Natural killer cell (primary cell): ENCODE results near the gene MAP3K14. TPM values are rescaled to one million over a fixed set of nuclear protein-coding genes. Genes with fewer than 3 reads are reported as not detected.

Experiments
- ATAC-seq, 3 donors: fragments of 150-1000 bp in 2 of 3; fragments of 200-7000 bp in 1 of 3; cut with Tn5 transposase; 1 replicate in 1 of 3; 2 replicates in 2 of 3; pipeline ENCODE4 v1.10.0; 2021; ENCODE audit warnings: mild to moderate bottlenecking in 2 of 3, moderate library complexity in 2 of 3
- DNase-seq, 2 donors: peaks; one replicate each; pipeline versions ENCODE4 v3.0.0 to v3.0.0-alpha.2; 2013 to 2021; ENCODE audit warnings: mixed read lengths in 1 of 2
- H3K27ac ChIP-seq: one replicate; pipeline ENCODE4 v1.5.1; 2013; ENCODE audit warnings: mild to moderate bottlenecking, low read length
- H3K27me3 ChIP-seq: one replicate; pipeline ENCODE4 v1.6.1; 2013; ENCODE audit warnings: low read length; ENCODE audit not compliant: control insufficient read depth, insufficient read depth
- H3K36me3 ChIP-seq: one replicate; pipeline ENCODE4 v1.6.1; 2013; ENCODE audit warnings: low read length; ENCODE audit not compliant: control insufficient read depth, insufficient read depth
- H3K4me1 ChIP-seq: one replicate; pipeline ENCODE4 v1.6.1; 2013; ENCODE audit warnings: low read length; ENCODE audit not compliant: control insufficient read depth, insufficient read depth
- H3K4me3 ChIP-seq: one replicate; pipeline ENCODE4 v1.5.1; 2013; ENCODE audit warnings: low read length
- H3K9me3 ChIP-seq: one replicate; pipeline ENCODE4 v1.6.1; 2013; ENCODE audit warnings: low read length; ENCODE audit not compliant: control insufficient read depth, insufficient read depth
- H3K27ac Mint-ChIP-seq, 2 donors: one replicate each; pipeline ENCODE4 v1.8.0; 2022; ENCODE audit warnings: mild to moderate bottlenecking in 2 of 2, mixed read lengths in 2 of 2, moderate library complexity in 1 of 2
- H3K27me3 Mint-ChIP-seq, 2 donors: one replicate each; pipeline ENCODE4 v1.8.0; 2022; ENCODE audit warnings: low read depth in 2 of 2, mixed read lengths in 2 of 2
- H3K36me3 Mint-ChIP-seq: one replicate; pipeline ENCODE4 v1.8.0; 2022; ENCODE audit warnings: mixed read lengths
- H3K4me1 Mint-ChIP-seq, 2 donors: one replicate each; pipeline ENCODE4 v1.8.0; 2022; ENCODE audit warnings: mixed read lengths in 2 of 2
- H3K4me3 Mint-ChIP-seq: one replicate; pipeline ENCODE4 v1.8.0; 2022; ENCODE audit warnings: mild to moderate bottlenecking, moderate library complexity, mixed read lengths
- H3K9me3 Mint-ChIP-seq, 2 donors: one replicate each; pipeline ENCODE4 v1.8.0; 2022; ENCODE audit warnings: mixed read lengths in 2 of 2
- CTCF ChIP-seq: fragments of 200-600 bp; IDR thresholded peaks from one replicate; pipeline ENCODE4 v1.8.0; 2022; ENCODE audit warnings: antibody characterized with exemption
- WGBS: methylation state at CpG from one replicate; pipeline ENCODE4 v1.1.7; 2013; ENCODE audit warnings: missing lambda C conversion rate; ENCODE audit not compliant: insufficient coverage; 5-methylcytosine and 5-hydroxymethylcytosine counted together
- intact Hi-C: fragments of 100-400 bp; cut with micrococcal nuclease; formaldehyde crosslinking; loops from one replicate; pipeline ENCODE4 v1.14.2; 2022
- total RNA-seq, 4 donors: library from RNA; stranded (reverse); fragments of 120-200 nt in 1 of 4; gene quantifications; one replicate each; pipeline versions ENCODE4 v1.2.3 to v1.2.4, GENCODE V29; 2013 to 2022

MAP3K14 gene
- total RNA-seq, 3 donors from 2014 or later (not counting 1 experiment from before 2014, with no cell fraction given) = 28.0 to 31.9 (median 31.6) TPM

GRCh38 chr17:45294506-45294905 lies 22.3 kb downstream of the MAP3K14 start:
- ATAC-seq = no peak
- intact Hi-C loops = no loop called here
- Mint-ChIP-seq H3K9me3 (no peaks in the 10 kb centered on the region), H3K27ac (peak overlapping the region in 1 of 2 donors; percentile 21), H3K4me1 (peaks cover 70 to 83% of the 10 kb centered on the region in 2 donors), H3K27me3 (no peaks in the 10 kb centered on the region), H3K4me3 (no peak overlapping the region), H3K36me3 (no peaks in the 10 kb centered on the region)
- no peak for DNase-seq
- peaks cover 69% of the 10 kb centered on the region for H3K4me1 ChIP-seq
- no peak overlapping the region for H3K4me3 ChIP-seq
- H3K27me3 ChIP-seq = no peaks in the 10 kb centered on the region
- no peak overlapping the region for H3K27ac ChIP-seq
- H3K9me3 ChIP-seq = no peaks in the 10 kb centered on the region
- no peak for TF ChIP-seq CTCF
- peaks cover 18% of the 10 kb centered on the region for H3K36me3 ChIP-seq
- 96% methylated on average over 2 of the region's 3 CpGs for WGBS

- Mint-ChIP-seq H3K27ac (peak overlapping the region; percentile 16 to 78), H3K27me3 (no peaks in the 10 kb centered on the region), H3K9me3 (no peaks in the 10 kb centered on the region), H3K4me1 (peaks cover 66 to 74% of the 10 kb centered on the region in 2 donors), H3K36me3 (no peaks in the 10 kb centered on the region), H3K4me3 (no peak overlapping the region)
- 75% methylated on average over 10 of the region's 10 CpGs for WGBS
- no peaks in the 10 kb centered on the region for H3K27me3 ChIP-seq
- peaks cover 24% of the 10 kb centered on the region for H3K36me3 ChIP-seq
- peaks cover 62% of the 10 kb centered on the region for H3K4me1 ChIP-seq
- ATAC-seq = peak; percentile 27 to 61 (median 46)
- H3K9me3 ChIP-seq = no peaks in the 10 kb centered on the region
- DNase-seq = no peak
- TF ChIP-seq CTCF = no peak
- H3K4me3 ChIP-seq = no peak overlapping the region
- no peak overlapping the region for H3K27ac ChIP-seq
- intact Hi-C loops = no loop called here
Observed at GRCh38 chr17:45293413-45294211, 23.2 kb downstream of the MAP3K14 start.

GRCh38 chr17:45292696-45293412 lies 24.0 kb downstream of the MAP3K14 start:
- no peak for DNase-seq
- H3K27me3 Mint-ChIP-seq = no peaks in the 10 kb centered on the region
- Histone ChIP-seq H3K4me3 (no peak overlapping the region), H3K4me1 (peaks cover 60% of the 10 kb centered on the region), H3K36me3 (peaks cover 28% of the 10 kb centered on the region), H3K9me3 (no peaks in the 10 kb centered on the region), H3K27ac (no peak overlapping the region), H3K27me3 (no peaks in the 10 kb centered on the region)
- peak overlapping the region; percentile 16 to 78 for H3K27ac Mint-ChIP-seq
- ATAC-seq = no peak
- intact Hi-C loops = no loop called here
- TF ChIP-seq CTCF = no peak
- H3K9me3 Mint-ChIP-seq = no peaks in the 10 kb centered on the region
- 92% methylated on average over 12 of the region's 12 CpGs for WGBS
- no peaks in the 10 kb centered on the region for H3K36me3 Mint-ChIP-seq
- H3K4me1 Mint-ChIP-seq = peaks cover 58 to 70% of the 10 kb centered on the region in 2 donors
- no peak overlapping the region for H3K4me3 Mint-ChIP-seq
